Panc1 (cell line): ENCODE data around the gene LYPD6B. TPM values are rescaled to one million over a fixed set of nuclear protein-coding genes. Genes with fewer than 3 reads are reported as not detected.

Source experiments
- ATAC-seq: fragments of 200-7000 bp; cut with Tn5 transposase; 2 replicates; pipeline ENCODE4 v1.9.1; 2020; ENCODE audit warnings: mild to moderate bottlenecking, moderate library complexity
- BruUV-seq: library from RNA; stranded (reverse); fragments of 400-500 nt; replicated peaks from 2 replicates; lab custom pipeline; 2021; lab: Mats Ljungman, UMichigan
- CTCF ChIA-PET: fragments of 300-600 bp; sonication (Branson Sonifier 250); formaldehyde crosslinking; loops from one replicate; lab custom pipeline; 2022; ENCODE audit warnings: antibody characterized with exemption; lab: Charles Lee
- POLR2A ChIA-PET: fragments of 300-600 bp; sonication (Branson Sonifier 250); formaldehyde crosslinking; loops from one replicate; lab custom pipeline; 2022; ENCODE audit warnings: antibody characterized with exemption; lab: Charles Lee
- DNase-seq: peaks from one replicate; pipeline ENCODE4 v3.0.0-alpha.2; 2010; ENCODE audit warnings: low read depth, low spot score
- H3K27ac ChIP-seq: 2 replicates; pipeline ENCODE4 v1.5.1; 2011; ENCODE audit warnings: mild to moderate bottlenecking, low read length, inconsistent platforms
- H3K27me3 ChIP-seq: fragments of 200-500 bp; sonication (Bioruptor generic); 2 replicates; pipeline ENCODE4 v1.6.0; 2014; ENCODE audit warnings: low read length, inconsistent platforms; ENCODE audit not compliant: control insufficient read depth, insufficient read depth
- H3K36me3 ChIP-seq: fragments of 200-500 bp; sonication (Bioruptor generic); 2 replicates; pipeline ENCODE4 v1.5.1; 2014; ENCODE audit warnings: inconsistent platforms, mild to moderate bottlenecking, low read length, moderate library complexity; ENCODE audit not compliant: control insufficient read depth, insufficient read depth
- H3K4me1 ChIP-seq: 2 replicates; pipeline ENCODE4 v1.5.1; 2011; ENCODE audit warnings: inconsistent platforms, mild to moderate bottlenecking, low read length, moderate library complexity; ENCODE audit not compliant: control insufficient read depth, insufficient read depth
- H3K4me3 ChIP-seq, 2 experiments: 2 replicates each; pipeline ENCODE4 v1.5.1; 2011 to 2012; ENCODE audit warnings: low read depth in 2 of 2, low read length in 2 of 2, mild to moderate bottlenecking in 2 of 2, inconsistent platforms in 1 of 2, moderate library complexity in 1 of 2
- H3K9me3 ChIP-seq: fragments of 200-500 bp; sonication (Bioruptor generic); 2 replicates; pipeline ENCODE4 v1.5.1; 2014; ENCODE audit warnings: low read depth, mild to moderate bottlenecking, inconsistent platforms, low read length, moderate library complexity; ENCODE audit not compliant: control insufficient read depth, insufficient read depth
- POLR2AphosphoS5 ChIP-seq: IDR thresholded peaks from 2 replicates; pipeline ENCODE4 v1.6.1; 2012; ENCODE audit warnings: mild to moderate bottlenecking, low read depth, low read length, moderate library complexity
- SIN3A ChIP-seq: IDR thresholded peaks from 2 replicates; pipeline ENCODE4 v1.6.1; 2012; ENCODE audit warnings: low read depth, mild to moderate bottlenecking, low read length, moderate library complexity, borderline replicate concordance; ENCODE audit not compliant: insufficient read depth
- TCF7L2 ChIP-seq: IDR thresholded peaks from 2 replicates; pipeline ENCODE4 v1.6.1; 2011; ENCODE audit warnings: mild to moderate bottlenecking, low read depth, low read length, inconsistent platforms
- in situ Hi-C: cut with HindIII; loops from 2 replicates; pipeline ENCODE4 v1.10.0; 2016; ENCODE audit warnings: low sequenced_read_pairs, low pct_unique_long_range_greater_than_20kb
- intact Hi-C: fragments of 100-400 bp; cut with micrococcal nuclease; formaldehyde crosslinking; loops from one replicate; pipeline ENCODE4 v1.10.0; 2022; ENCODE audit not compliant: unreplicated experiment
- total RNA-seq: library from RNA; stranded (reverse); gene quantifications from one replicate; pipeline ENCODE4 v1.2.1, GENCODE V29; 2021; ENCODE audit not compliant: unreplicated experiment
- TF ChIP-seq, protein P1 (sequence below), 2 experiments: IDR thresholded peaks; 2 replicates each; pipeline ENCODE4 v1.6.1; 2011 to 2012; ENCODE audit warnings: low read depth in 2 of 2, control low read depth in 1 of 2, low read length in 1 of 2, mild to moderate bottlenecking in 1 of 2, moderate library complexity in 1 of 2; ENCODE audit not compliant: insufficient read depth in 1 of 2
- TF ChIP-seq, protein P2 (sequence below): fragments of 450-650 bp; IDR thresholded peaks from 2 replicates; pipeline ENCODE4 v1.5.1; 2017; ENCODE audit warnings: mild to moderate bottlenecking

LYPD6B gene
- total RNA-seq, 1 experiment from 2014 or later, result 2.2 TPM

DNA sequence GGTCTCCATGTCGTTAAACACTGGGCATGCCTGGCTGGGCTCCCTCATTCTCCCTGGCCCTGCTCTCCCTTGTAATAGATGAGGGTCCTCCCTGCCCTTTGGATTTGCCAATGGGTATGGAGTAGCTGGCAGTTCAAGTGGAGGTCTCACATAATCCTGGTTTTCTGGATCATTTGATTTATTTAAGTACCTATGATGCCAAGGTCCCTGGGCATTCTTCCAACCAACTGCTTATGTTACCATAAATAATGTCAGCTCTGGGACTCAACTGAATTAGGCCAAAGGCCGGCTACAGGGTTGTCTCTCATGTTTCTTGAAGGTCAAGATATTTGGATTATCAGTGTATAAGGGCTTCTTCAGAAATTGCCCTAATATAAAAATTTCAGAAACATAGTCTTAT lies 186.9 kb downstream of the LYPD6B start:
- ChIA-PET POLR2A (no interaction called here), CTCF (no interaction called here)
- in situ Hi-C loops (no loop called here), intact Hi-C loops (no loop called here)
- H3K9me3 ChIP-seq, result no peaks in the 10 kb centered on the region
- no peaks in the 10 kb centered on the region for H3K27me3 ChIP-seq
- no peak for ATAC-seq
- TF ChIP-seq TCF7L2 (no peak), POLR2AphosphoS5 (no peak), SIN3A (no peak)
- TF ChIP-seq, protein P1, sequence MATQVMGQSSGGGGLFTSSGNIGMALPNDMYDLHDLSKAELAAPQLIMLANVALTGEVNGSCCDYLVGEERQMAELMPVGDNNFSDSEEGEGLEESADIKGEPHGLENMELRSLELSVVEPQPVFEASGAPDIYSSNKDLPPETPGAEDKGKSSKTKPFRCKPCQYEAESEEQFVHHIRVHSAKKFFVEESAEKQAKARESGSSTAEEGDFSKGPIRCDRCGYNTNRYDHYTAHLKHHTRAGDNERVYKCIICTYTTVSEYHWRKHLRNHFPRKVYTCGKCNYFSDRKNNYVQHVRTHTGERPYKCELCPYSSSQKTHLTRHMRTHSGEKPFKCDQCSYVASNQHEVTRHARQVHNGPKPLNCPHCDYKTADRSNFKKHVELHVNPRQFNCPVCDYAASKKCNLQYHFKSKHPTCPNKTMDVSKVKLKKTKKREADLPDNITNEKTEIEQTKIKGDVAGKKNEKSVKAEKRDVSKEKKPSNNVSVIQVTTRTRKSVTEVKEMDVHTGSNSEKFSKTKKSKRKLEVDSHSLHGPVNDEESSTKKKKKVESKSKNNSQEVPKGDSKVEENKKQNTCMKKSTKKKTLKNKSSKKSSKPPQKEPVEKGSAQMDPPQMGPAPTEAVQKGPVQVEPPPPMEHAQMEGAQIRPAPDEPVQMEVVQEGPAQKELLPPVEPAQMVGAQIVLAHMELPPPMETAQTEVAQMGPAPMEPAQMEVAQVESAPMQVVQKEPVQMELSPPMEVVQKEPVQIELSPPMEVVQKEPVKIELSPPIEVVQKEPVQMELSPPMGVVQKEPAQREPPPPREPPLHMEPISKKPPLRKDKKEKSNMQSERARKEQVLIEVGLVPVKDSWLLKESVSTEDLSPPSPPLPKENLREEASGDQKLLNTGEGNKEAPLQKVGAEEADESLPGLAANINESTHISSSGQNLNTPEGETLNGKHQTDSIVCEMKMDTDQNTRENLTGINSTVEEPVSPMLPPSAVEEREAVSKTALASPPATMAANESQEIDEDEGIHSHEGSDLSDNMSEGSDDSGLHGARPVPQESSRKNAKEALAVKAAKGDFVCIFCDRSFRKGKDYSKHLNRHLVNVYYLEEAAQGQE (IDR thresholded peaks at IDR 0.05; ENCODE audit: insufficient read depth in 1 of 2, low read depth in 2 of 2, low read length in 1 of 2), result no peak
- TF ChIP-seq, protein P2, sequence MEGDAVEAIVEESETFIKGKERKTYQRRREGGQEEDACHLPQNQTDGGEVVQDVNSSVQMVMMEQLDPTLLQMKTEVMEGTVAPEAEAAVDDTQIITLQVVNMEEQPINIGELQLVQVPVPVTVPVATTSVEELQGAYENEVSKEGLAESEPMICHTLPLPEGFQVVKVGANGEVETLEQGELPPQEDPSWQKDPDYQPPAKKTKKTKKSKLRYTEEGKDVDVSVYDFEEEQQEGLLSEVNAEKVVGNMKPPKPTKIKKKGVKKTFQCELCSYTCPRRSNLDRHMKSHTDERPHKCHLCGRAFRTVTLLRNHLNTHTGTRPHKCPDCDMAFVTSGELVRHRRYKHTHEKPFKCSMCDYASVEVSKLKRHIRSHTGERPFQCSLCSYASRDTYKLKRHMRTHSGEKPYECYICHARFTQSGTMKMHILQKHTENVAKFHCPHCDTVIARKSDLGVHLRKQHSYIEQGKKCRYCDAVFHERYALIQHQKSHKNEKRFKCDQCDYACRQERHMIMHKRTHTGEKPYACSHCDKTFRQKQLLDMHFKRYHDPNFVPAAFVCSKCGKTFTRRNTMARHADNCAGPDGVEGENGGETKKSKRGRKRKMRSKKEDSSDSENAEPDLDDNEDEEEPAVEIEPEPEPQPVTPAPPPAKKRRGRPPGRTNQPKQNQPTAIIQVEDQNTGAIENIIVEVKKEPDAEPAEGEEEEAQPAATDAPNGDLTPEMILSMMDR, result no peak
- no peak for DNase-seq
- no TSS peak for BruUV-seq
- no peak overlapping the region for H3K27ac ChIP-seq
- H3K4me3 ChIP-seq, result no peak overlapping the region
- no peaks in the 10 kb centered on the region for H3K36me3 ChIP-seq
- H3K4me1 ChIP-seq, result no peaks in the 10 kb centered on the region

DNA sequence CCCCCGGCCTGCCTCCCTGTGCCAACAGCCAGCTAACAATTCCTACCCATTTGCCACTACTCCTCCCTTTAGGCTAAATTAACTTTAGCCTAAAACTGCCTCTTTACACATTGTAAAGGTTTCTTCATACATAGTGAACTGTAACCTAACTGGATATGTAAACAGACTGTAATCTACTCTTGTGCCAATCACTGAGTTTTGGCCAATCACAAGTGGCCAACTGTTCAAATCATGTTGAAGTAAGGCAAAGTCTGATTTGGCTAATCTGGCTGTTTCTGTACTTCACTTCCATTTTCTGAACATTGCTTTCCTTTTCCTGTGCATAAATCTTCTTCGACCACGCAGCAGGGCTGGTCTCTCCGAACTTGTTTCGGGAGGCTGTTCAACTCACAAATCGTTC lies 188.3 kb downstream of the LYPD6B start:
- no peaks in the 10 kb centered on the region for H3K27me3 ChIP-seq
- in situ Hi-C loops (no loop called here), intact Hi-C loops (no loop called here)
- DNase-seq (no peak), ATAC-seq (no peak)
- no peaks in the 10 kb centered on the region for H3K9me3 ChIP-seq
- H3K27ac ChIP-seq, result no peak overlapping the region
- no peaks in the 10 kb centered on the region for H3K36me3 ChIP-seq
- H3K4me3 ChIP-seq, result no peak overlapping the region
- ChIA-PET CTCF (no interaction called here), POLR2A (no interaction called here)
- no peaks in the 10 kb centered on the region for H3K4me1 ChIP-seq
- TF ChIP-seq, protein P2, result no peak
- TF ChIP-seq, protein P1 (IDR thresholded peaks at IDR 0.05; ENCODE audit: insufficient read depth in 1 of 2, low read depth in 2 of 2, low read length in 1 of 2), result no peak
- TF ChIP-seq TCF7L2 (no peak), SIN3A (no peak), POLR2AphosphoS5 (no peak)
- no TSS peak for BruUV-seq
